PC-9 (cell line): ENCODE measurements around the gene SDHC. TPM values are rescaled to one million over a fixed set of nuclear protein-coding genes. Genes with fewer than 3 reads are reported as not detected.

ENCODE experiments used
- BruUV-seq: library from RNA; stranded (reverse); fragments of 400-500 nt; replicated peaks from 2 replicates; lab custom pipeline; 2021; lab: Mats Ljungman, UMichigan
- CTCF ChIA-PET: fragments of 300-600 bp; sonication (Branson Sonifier 250); formaldehyde crosslinking; loops from one replicate; lab custom pipeline; 2022; ENCODE audit warnings: antibody characterized with exemption; lab: Charles Lee
- POLR2A ChIA-PET: fragments of 300-600 bp; sonication (Branson Sonifier 250); formaldehyde crosslinking; loops from one replicate; lab custom pipeline; 2022; ENCODE audit warnings: antibody characterized with exemption; ENCODE audit not compliant: unreplicated experiment; lab: Charles Lee
- DNase-seq, 2 experiments: peaks; one replicate each; pipeline versions ENCODE4 v3.0.0 to v3.0.0-alpha.2; 2015 to 2022; ENCODE audit warnings: mixed read lengths in 1 of 2
- H2AFZ ChIP-seq: fragments of 200-600 bp; sonication (generic); 2 replicates; pipeline ENCODE4 v1.8.1; 2017; ENCODE audit warnings: antibody characterized with exemption
- H3F3A ChIP-seq: fragments of 200-600 bp; sonication (generic); 2 replicates; pipeline ENCODE4 v1.8.1; 2017; ENCODE audit warnings: antibody characterized with exemption, mild to moderate bottlenecking, low read depth; ENCODE audit not compliant: insufficient read depth
- H3K27ac ChIP-seq: fragments of 200-600 bp; sonication (generic); 2 replicates; pipeline ENCODE4 v1.6.1; 2016; ENCODE audit warnings: mixed run types
- H3K27me3 ChIP-seq: fragments of 200-600 bp; sonication (generic); 2 replicates; pipeline ENCODE4 v1.6.1; 2016; ENCODE audit warnings: low read depth, mixed run types; ENCODE audit not compliant: insufficient read depth
- H3K36me3 ChIP-seq: fragments of 200-600 bp; sonication (generic); 2 replicates; pipeline ENCODE4 v1.6.1; 2016; ENCODE audit warnings: low read depth, mixed run types
- H3K4me1 ChIP-seq: fragments of 200-600 bp; sonication (generic); replicated peaks from 2 replicates; pipeline ENCODE4 v1.6.1; 2016; ENCODE audit warnings: mixed run types; ENCODE audit not compliant: insufficient read depth
- H3K4me2 ChIP-seq: fragments of 200-600 bp; sonication (generic); 2 replicates; pipeline ENCODE4 v1.6.1; 2017; ENCODE audit warnings: mixed run types
- H3K4me3 ChIP-seq: fragments of 200-600 bp; sonication (generic); 2 replicates; pipeline ENCODE4 v1.6.1; 2016; ENCODE audit warnings: mixed run types
- H3K79me2 ChIP-seq: fragments of 200-600 bp; sonication (generic); 2 replicates; pipeline ENCODE4 v1.6.1; 2017; ENCODE audit warnings: low read depth, mixed run types
- H3K9me2 ChIP-seq: fragments of 200-600 bp; sonication (generic); 2 replicates; pipeline ENCODE4 v1.8.1; 2017; ENCODE audit warnings: mild to moderate bottlenecking; ENCODE audit not compliant: insufficient read depth
- H3K9me3 ChIP-seq: fragments of 200-600 bp; sonication (generic); 2 replicates; pipeline ENCODE4 v1.8.1; 2016; ENCODE audit warnings: low read depth; ENCODE audit not compliant: insufficient read depth
- H4K20me1 ChIP-seq: fragments of 200-600 bp; sonication (generic); 2 replicates; pipeline ENCODE4 v1.8.1; 2017; ENCODE audit not compliant: insufficient read depth
- EZH2 ChIP-seq: fragments of 200-600 bp; sonication (generic); IDR thresholded peaks from 2 replicates; pipeline ENCODE4 v1.8.0; 2017; ENCODE audit warnings: antibody characterized with exemption, low read depth
- intact Hi-C: fragments of 100-400 bp; cut with micrococcal nuclease; formaldehyde crosslinking; loops from one replicate; pipeline ENCODE4 v1.10.0; 2022; ENCODE audit not compliant: unreplicated experiment
- total RNA-seq: library from RNA; stranded (reverse); gene quantifications from 2 replicates; pipeline ENCODE4 v1.2.3, GENCODE V29; 2021
- TF ChIP-seq, protein P1 (sequence below): fragments of 200-600 bp; sonication (generic); conservative IDR thresholded peaks from 2 replicates; pipeline ENCODE4 v1.6.1; 2017; ENCODE audit warnings: mixed run types, antibody characterized with exemption, mild to moderate bottlenecking, moderate library complexity

Gene SDHC
- total RNA-seq, 1 experiment from 2014 or later = 215 TPM

DNA sequence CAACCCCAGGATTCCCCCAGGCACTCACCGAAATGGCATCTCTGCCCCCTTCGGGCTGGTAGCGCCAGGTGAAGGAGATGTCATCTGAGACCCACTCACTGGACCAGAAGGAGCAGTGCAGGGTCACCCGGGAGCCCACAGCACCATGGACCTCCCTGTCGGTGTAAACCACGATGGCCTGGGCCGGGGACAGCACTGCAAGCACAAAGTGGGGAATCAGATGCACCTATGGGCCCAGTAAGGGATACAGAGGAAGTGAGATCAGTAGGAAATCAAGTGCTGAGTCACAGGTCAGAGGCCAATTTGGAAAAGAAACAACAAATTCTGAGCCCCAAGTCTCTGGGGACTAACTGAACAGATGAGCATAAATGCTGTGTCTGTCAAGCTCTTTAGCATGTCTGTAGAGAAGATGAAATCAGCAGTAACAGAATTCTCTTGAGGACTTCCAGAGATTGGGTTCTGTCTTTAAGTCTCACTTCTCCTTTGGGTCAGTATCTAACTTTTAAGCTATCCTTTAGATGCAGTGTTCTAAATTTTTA is 6.9 kb upstream of the SDHC start:
- H3K79me2 ChIP-seq = no peaks in the 10 kb centered on the region
- intact Hi-C loops = no loop called here
- BruUV-seq = no TSS peak
- no peaks in the 10 kb centered on the region for H3K9me2 ChIP-seq
- H3F3A ChIP-seq = no peaks in the 10 kb centered on the region; the same call in 1 of the 2 replicates
- TF ChIP-seq EZH2 = no peak
- TF ChIP-seq, protein P1, sequence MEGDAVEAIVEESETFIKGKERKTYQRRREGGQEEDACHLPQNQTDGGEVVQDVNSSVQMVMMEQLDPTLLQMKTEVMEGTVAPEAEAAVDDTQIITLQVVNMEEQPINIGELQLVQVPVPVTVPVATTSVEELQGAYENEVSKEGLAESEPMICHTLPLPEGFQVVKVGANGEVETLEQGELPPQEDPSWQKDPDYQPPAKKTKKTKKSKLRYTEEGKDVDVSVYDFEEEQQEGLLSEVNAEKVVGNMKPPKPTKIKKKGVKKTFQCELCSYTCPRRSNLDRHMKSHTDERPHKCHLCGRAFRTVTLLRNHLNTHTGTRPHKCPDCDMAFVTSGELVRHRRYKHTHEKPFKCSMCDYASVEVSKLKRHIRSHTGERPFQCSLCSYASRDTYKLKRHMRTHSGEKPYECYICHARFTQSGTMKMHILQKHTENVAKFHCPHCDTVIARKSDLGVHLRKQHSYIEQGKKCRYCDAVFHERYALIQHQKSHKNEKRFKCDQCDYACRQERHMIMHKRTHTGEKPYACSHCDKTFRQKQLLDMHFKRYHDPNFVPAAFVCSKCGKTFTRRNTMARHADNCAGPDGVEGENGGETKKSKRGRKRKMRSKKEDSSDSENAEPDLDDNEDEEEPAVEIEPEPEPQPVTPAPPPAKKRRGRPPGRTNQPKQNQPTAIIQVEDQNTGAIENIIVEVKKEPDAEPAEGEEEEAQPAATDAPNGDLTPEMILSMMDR = no peak
- no peaks in the 10 kb centered on the region for H3K9me3 ChIP-seq
- no peak overlapping the region for H3K4me3 ChIP-seq
- no peak overlapping the region for H3K27ac ChIP-seq
- POLR2A ChIA-PET = no interaction called here
- no peak overlapping the region for H3K4me2 ChIP-seq
- CTCF ChIA-PET = interaction anchor here (0.7 kb wide), 1 partner anchor 317 kb away, joined by 7 read pairs; no protein-coding TSS in a partner anchor
- H4K20me1 ChIP-seq = no peaks in the 10 kb centered on the region
- no peaks in the 10 kb centered on the region for H3K36me3 ChIP-seq
- no peak for DNase-seq
- no peaks in the 10 kb centered on the region for H3K27me3 ChIP-seq
- H2AFZ ChIP-seq = no peak overlapping the region
- peaks cover 9% of the 10 kb centered on the region for H3K4me1 ChIP-seq

DNA sequence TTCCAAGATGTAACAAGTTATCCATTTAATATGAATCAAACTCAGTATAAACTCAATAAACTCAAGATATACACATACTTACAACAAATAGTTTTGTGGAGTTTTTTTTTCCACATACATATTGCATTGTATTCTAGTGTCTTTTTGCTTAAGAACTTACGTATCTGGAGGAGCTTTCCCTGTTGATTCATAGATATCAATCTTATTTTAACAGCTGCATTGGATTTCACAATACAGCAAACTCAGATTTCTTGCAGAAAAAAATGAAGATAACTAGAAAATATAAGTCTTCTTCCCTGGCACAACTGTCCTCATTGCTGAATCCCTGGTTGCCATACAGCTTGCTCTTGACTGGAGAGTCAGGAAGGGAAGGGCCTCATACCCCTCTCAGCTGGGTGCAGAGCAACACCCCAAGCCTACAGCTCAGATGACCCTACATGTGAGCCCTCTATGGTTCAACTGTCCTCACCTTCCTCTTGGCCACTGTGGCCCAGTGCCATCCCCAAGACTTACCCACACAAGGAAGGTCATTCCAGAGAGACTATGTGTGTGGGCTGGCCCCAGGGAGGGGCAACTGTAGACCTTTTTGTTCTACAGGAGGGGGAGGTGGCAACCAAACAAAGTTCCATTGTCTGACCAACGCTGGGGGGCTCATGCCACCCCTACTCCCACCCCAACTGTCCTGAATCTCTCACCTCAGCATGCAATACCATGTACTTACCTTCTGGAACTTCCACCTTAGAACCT is 6.1 kb upstream of the SDHC start:
- no peak overlapping the region for H3K27ac ChIP-seq
- BruUV-seq = no TSS peak
- H3K79me2 ChIP-seq = no peaks in the 10 kb centered on the region
- TF ChIP-seq EZH2 = no peak
- TF ChIP-seq, protein P1 = no peak
- no peaks in the 10 kb centered on the region; the same call in 1 of the 2 replicates for H3F3A ChIP-seq
- no peak overlapping the region for H3K4me3 ChIP-seq
- H4K20me1 ChIP-seq = no peaks in the 10 kb centered on the region
- H3K4me1 ChIP-seq = peaks cover 9% of the 10 kb centered on the region
- no peak for DNase-seq
- CTCF ChIA-PET = interaction anchor here (0.7 kb wide), 1 partner anchor 318 kb away, joined by 7 read pairs; no protein-coding TSS in a partner anchor
- no peaks in the 10 kb centered on the region for H3K27me3 ChIP-seq
- no peak overlapping the region for H3K4me2 ChIP-seq
- no peak overlapping the region for H2AFZ ChIP-seq
- H3K9me2 ChIP-seq = no peaks in the 10 kb centered on the region
- intact Hi-C loops = no loop called here
- no peaks in the 10 kb centered on the region for H3K36me3 ChIP-seq
- POLR2A ChIA-PET = no interaction called here
- H3K9me3 ChIP-seq = no peaks in the 10 kb centered on the region

DNA sequence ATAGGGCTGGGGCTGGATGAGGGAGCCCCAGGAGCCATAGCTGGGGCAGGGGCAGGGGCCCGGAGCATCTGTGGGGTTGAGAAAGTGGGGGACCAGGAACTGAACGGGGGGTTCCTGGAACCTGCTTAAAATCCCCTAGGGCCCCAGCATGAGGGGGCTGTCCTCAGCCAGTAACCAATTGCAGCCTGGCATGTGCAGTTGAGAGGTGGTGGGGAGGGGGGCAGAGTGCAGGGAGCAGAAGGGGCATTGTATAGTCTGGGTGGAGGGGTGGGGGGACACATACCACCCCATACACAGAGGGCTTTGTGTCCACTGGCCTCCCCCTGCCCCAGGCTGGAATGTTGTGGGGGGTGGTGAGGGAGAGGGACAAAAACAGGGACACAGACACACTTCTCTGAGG is 4.3 kb upstream of the SDHC start, which contains the start of gene MPZ:
Gene MPZ (minus strand): TSS at position 101 of the 400 bp plus-strand sequence. CDS start 63 bp downstream, at position 38.
- H3K4me3 ChIP-seq = no peak within 1 kb of the TSS
- H3K9me2 ChIP-seq = no peaks in the 10 kb centered on the region
- CTCF ChIA-PET = interaction anchor here (0.8 kb wide), 1 partner anchor 44 kb away, joined by 4 read pairs; no protein-coding TSS in a partner anchor

More for the DNA sequence above, 4.3 kb upstream of the SDHC start, which contains the start of gene MPZ:
- Histone ChIP-seq H3K9me3 (no peaks in the 10 kb centered on the region), H4K20me1 (no peaks in the 10 kb centered on the region), H2AFZ (no peak within 1 kb of the TSS), H3K79me2 (peaks cover 5% of the 10 kb centered on the region), H3K27ac (no peak within 1 kb of the TSS), H3K27me3 (no peaks in the 10 kb centered on the region), H3K4me1 (peaks cover 14% of the 10 kb centered on the region), H3F3A (no peaks in the 10 kb centered on the region; the same call in 1 of the 2 replicates), H3K36me3 (no peaks in the 10 kb centered on the region), H3K4me2 (no peak within 1 kb of the TSS)
- POLR2A ChIA-PET = no interaction called here
- TF ChIP-seq, protein P1 = no peak
- no peak for TF ChIP-seq EZH2
- no peak for DNase-seq
- BruUV-seq = no TSS peak
- intact Hi-C loops = loop anchor here (5.0 kb wide), 1 partner anchor 57 kb away; the partner anchor contains the start of gene CFAP126
